GM23248 (cell line): ENCODE results near the gene PLPPR3.

Source experiments
- EZH2 ChIP-seq: fragments of 200-600 bp; sonication (generic); IDR thresholded peaks from 2 replicates; pipeline ENCODE4 v1.6.1; 2018; ENCODE audit warnings: antibody characterized with exemption, mild to moderate bottlenecking; ENCODE audit not compliant: insufficient read depth, poor library complexity, severe bottlenecking
- EZH2phosphoT487 ChIP-seq: fragments of 200-600 bp; sonication (generic); IDR thresholded peaks from 2 replicates; pipeline ENCODE4 v1.6.1; 2018; ENCODE audit warnings: antibody characterized with exemption, moderate library complexity, mild to moderate bottlenecking, low read depth; ENCODE audit not compliant: insufficient read depth

DNA sequence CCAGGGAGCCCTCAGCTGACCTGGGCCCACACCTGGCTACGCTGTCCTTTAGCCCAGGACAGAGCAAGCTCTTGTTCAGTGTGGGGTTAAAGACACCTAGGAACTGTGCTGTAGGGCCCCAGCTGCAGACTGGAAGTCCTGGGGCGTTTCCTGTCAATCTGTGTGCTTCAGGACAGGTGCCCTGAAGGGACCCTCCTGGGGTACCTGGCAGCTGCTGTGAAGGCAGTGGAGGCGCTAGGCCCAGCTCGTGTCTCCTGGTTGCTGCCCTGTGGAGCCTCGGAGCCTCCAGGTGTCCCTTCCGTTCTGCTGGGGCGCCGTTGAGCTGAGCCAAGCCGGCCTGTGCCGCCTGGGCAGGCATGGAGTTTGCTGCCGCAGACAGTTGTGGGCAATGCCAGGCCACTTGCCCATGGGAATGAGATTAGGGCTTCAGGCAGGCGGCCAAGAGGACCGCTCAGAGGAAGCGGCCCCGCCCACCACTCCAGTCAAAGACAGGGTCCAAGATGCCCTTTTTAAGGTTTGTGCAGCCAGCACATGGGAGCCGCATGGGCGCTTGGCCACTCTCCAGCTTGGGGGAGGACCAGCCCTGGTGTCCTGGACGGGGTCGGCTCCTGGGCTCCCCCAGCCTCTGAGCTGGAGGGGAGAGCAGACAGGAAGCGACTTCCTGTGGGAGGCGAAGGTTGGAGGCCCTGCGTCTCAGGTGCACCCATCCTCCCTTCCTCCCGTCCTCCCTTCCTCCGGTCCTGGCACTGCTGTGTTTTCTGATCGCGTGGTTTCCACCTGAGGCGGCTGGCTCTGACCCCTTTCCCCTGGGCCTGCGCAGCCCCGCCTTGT, 20.5 kb downstream of the PLPPR3 start:
- TF ChIP-seq EZH2 (no peak), EZH2phosphoT487 (no peak)
